NCI-H510A treated with DMSO at 0.1 percent for 48 hours (cell line): Measurements from ENCODE around the gene CTBP1.

Source experiments
- DNase-seq: peaks from one replicate; lab custom pipeline; 2025; lab: John Stamatoyannopoulos, UW

CTBP1 gene

GRCh38 chr4:1223841-1224809 lies 24.8 kb downstream of the CTBP1 start:
- DNase-seq: no peak

- no peak for DNase-seq
Measured at GRCh38 chr4:1222938-1223690, 25.8 kb downstream of the CTBP1 start.

GRCh38 chr4:1222036-1222789 lies 26.7 kb downstream of the CTBP1 start:
- DNase-seq: no peak

GRCh38 chr4:1221155-1221870 lies 27.6 kb downstream of the CTBP1 start:
- no peak for DNase-seq

- no peak for DNase-seq
Measured at GRCh38 chr4:1220566-1220965, 28.4 kb downstream of the CTBP1 start.

- DNase-seq: no peak
Measured at GRCh38 chr4:1219566-1219950, 29.4 kb downstream of the CTBP1 start.

GRCh38 chr4:1218634-1219565 lies 30.0 kb downstream of the CTBP1 start:
- peak; percentile 6 for DNase-seq

GRCh38 chr4:1217366-1217765 lies 31.6 kb downstream of the CTBP1 start:
- no peak for DNase-seq

GRCh38 chr4:1216869-1217294 lies 32.0 kb downstream of the CTBP1 start:
- DNase-seq: no peak

GRCh38 chr4:1216076-1216614 lies 32.8 kb downstream of the CTBP1 start:
- no peak for DNase-seq

- no peak for DNase-seq
Measured at GRCh38 chr4:1215141-1216075, 33.5 kb downstream of the CTBP1 start.

GRCh38 chr4:1214101-1215095 lies 34.5 kb downstream of the CTBP1 start:
- no peak for DNase-seq

GRCh38 chr4:1213336-1213995 lies 35.5 kb downstream of the CTBP1 start:
- DNase-seq: no peak

- DNase-seq: no peak
Measured at GRCh38 chr4:1212546-1213335, 36.2 kb downstream of the CTBP1 start.

GRCh38 chr4:1211891-1212545 lies 36.9 kb downstream of the CTBP1 start:
- no peak for DNase-seq

- DNase-seq: no peak
Measured at GRCh38 chr4:1211371-1211770, 37.6 kb downstream of the CTBP1 start.
